SHP77 treated with DMSO at 0.1 percent for 48 hours (cell line): Measurements from ENCODE around the gene PTX4.

Experiments
- DNase-seq: peaks from one replicate; lab custom pipeline; 2025; lab: John Stamatoyannopoulos, UW

PTX4 gene

GRCh38 chr16:1499756-1500464 lies 11.2 kb upstream of the PTX4 start:
- no peak for DNase-seq

- no peak for DNase-seq
These were observed 10.3 kb upstream of the PTX4 start for GRCh38 chr16:1498899-1499676.

GRCh38 chr16:1497014-1497598 lies 8.4 kb upstream of the PTX4 start:
- no peak for DNase-seq

- no peak for DNase-seq
These were observed 7.7 kb upstream of the PTX4 start for GRCh38 chr16:1496464-1496863.

GRCh38 chr16:1495889-1496262 lies 7.1 kb upstream of the PTX4 start:
- no peak for DNase-seq

- DNase-seq: no peak
These were observed 6.6 kb upstream of the PTX4 start for GRCh38 chr16:1495211-1495888.

GRCh38 chr16:1494711-1495110 lies 6.0 kb upstream of the PTX4 start:
- no peak for DNase-seq

GRCh38 chr16:1494129-1494640 lies 5.4 kb upstream of the PTX4 start:
- no peak for DNase-seq

- DNase-seq: no peak
These were observed 5.0 kb upstream of the PTX4 start for GRCh38 chr16:1493746-1494094.

GRCh38 chr16:1492923-1493745 lies 4.4 kb upstream of the PTX4 start, which contains the start of gene TELO2:
Gene TELO2, plus strand, starts transcription at chr16:1493360. Its CDS starts 922 bp downstream, at chr16:1494282.
- DNase-seq: peak; percentile 33

- DNase-seq: no peak
These were observed 3.6 kb upstream of the PTX4 start for GRCh38 chr16:1492082-1492922.

GRCh38 chr16:1491327-1491726 lies 2.6 kb upstream of the PTX4 start:
- DNase-seq: peak; percentile 3

GRCh38 chr16:1489077-1489476 lies 333 bp upstream of the PTX4 start:
- DNase-seq: no peak

GRCh38 chr16:1488054-1488601 lies 616 bp downstream of the PTX4 start:
- no peak for DNase-seq

GRCh38 chr16:1487395-1488053 lies 1.2 kb downstream of the PTX4 start:
- no peak for DNase-seq

GRCh38 chr16:1486551-1487390 lies 2.0 kb downstream of the PTX4 start:
- no peak for DNase-seq

- DNase-seq: no peak
These were observed 2.8 kb downstream of the PTX4 start for GRCh38 chr16:1485847-1486496.
